Suprapubic skin (tissue), 3 donors: Measurements from ENCODE around the gene NSUN2.

Experiments
- CTCF ChIP-seq, 2 donors: fragments of 200-600 bp in 1 of 2; fragments of 450-650 bp in 1 of 2; sonication (generic) in 1 of 2; IDR thresholded peaks; one replicate each; pipeline ENCODE4 v1.5.1; 2016 to 2019; ENCODE audit warnings: antibody characterized with exemption in 2 of 2, mild to moderate bottlenecking in 1 of 2, moderate library complexity in 1 of 2
- POLR2A ChIP-seq, 2 donors: fragments of 450-650 bp; IDR thresholded peaks; one replicate each; pipeline ENCODE4 v1.6.1; 2017; ENCODE audit warnings: antibody characterized with exemption in 2 of 2, mild to moderate bottlenecking in 2 of 2, moderate library complexity in 2 of 2

GRCh38 chr5:6587171-6587570 is 45.7 kb downstream of the NSUN2 start:
- TF ChIP-seq CTCF (IDR thresholded peaks at IDR 0.05) = no peak
- no peak for TF ChIP-seq POLR2A (IDR thresholded peaks at IDR 0.05)
